Activated T-helper 1 cell treated with anti-CD3 and anti-CD28 coated beads, Interleukin-2, amount 50 U/mL, for 16 hours (primary cell): ENCODE data around the gene SUPT3H.
"Not testable (repeated sequence)": the region's sequence is repeated elsewhere in the genome, so short reads cannot be mapped to it uniquely, and the experiment has no call there.

Experiments
- DNase-seq, 2 donors: peaks; one replicate each; pipeline ENCODE4 v3.0.0-alpha.2; 2020; ENCODE audit warnings: low read depth in 1 of 2, low spot score in 1 of 2

SUPT3H gene

DNA sequence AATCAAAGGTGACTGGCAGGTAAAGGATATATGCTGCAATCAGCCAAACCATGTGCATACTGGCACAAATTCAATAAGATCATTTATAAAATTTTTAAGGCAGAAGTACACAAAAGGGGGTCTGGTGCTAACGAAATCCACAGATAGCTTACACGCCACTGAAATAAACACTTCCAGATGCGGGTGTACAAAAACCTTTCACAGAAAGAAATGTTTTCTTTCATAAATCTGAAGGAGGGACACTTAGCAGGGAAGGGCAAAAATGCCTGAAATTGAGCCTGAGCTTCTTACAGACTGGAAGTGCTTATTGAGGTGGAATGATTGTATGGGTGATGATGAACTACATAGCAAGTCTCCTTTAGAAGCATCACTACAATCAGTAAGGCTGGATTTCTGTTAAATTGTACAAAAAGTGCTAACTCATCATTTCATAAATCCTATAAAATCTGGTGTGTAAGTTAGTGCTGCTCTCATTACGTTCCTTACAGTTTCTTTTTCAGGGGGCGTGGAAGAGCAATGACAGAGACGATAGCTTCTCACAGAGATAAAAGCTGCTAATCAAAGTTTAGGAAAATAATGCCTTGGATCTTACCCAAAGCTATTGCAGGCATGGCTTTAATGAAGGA, 458.9 kb downstream of the SUPT3H start:
- DNase-seq, result no peak

GRCh38 chr6:44917430-44917829, 460.3 kb downstream of the SUPT3H start:
- no peak for DNase-seq

- DNase-seq, result no peak
These were observed 462.6 kb downstream of the SUPT3H start for GRCh38 chr6:44915111-44915510.

GRCh38 chr6:44914141-44914540, 463.6 kb downstream of the SUPT3H start:
- DNase-seq, result no peak

DNA sequence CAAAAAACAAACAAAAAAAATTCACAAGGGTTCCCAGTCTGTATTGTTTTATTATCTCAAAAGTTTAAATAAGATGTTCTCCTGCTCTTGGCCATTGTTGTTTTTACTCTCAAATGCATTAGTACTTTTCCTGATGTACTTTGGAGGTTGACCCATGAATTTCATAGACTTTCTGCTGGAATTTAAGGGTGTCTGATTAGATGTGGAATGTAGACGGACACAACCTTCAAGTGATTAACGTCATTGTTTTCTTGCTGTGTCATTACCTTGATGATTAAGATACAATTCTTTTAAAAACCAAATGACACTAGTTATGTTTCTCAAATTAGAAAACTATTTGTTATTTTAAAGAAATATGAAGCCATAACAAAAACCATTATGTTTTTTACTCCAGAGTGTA, 471.0 kb downstream of the SUPT3H start:
- no peak for DNase-seq

DNA sequence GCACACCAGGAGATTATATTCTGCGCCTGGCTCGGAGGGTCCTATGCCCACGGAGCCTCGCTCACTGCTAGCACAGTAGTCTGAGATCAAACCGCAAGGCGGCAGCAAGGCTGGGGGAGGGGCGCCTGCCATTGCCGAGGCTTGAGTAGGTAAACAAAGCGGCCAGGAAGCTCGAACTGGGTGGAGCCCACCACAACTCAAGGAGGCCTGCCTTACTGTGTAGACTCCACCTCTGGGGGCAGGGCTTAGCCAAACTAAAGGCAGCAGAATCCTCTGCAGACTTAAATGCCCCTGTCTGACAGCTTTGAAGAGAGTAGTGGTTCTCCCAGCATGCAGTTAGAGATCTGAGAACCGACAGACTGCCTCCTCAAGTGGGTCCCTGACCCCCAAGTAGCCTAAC, 477.4 kb downstream of the SUPT3H start:
- DNase-seq, result not testable (repeated sequence)

GRCh38 chr6:44898296-44898930, 479.3 kb downstream of the SUPT3H start:
- no peak for DNase-seq

GRCh38 chr6:44897316-44897715, 480.4 kb downstream of the SUPT3H start:
- no peak for DNase-seq

DNA sequence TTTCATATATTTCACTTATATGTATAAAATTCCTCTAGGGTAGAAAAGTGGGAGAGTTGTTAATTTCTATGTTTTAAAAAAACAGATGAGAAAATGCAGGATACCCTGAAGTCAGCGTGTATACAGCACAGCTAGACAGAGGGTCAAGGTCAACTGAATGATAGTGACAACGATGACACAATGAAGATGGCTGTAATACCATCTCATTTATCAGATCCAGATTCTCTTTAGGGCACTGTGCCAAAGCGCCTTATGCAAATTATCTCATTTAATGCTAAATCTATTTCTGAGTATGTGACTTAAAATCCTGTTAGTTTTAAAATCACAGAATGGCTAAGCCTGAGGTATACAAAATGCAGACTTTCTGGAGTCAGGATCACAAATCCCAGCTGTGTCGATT, 481.0 kb downstream of the SUPT3H start:
- no peak for DNase-seq

GRCh38 chr6:44892579-44892978, 485.2 kb downstream of the SUPT3H start:
- DNase-seq, result no peak

- DNase-seq, result not testable (repeated sequence)
These were observed 498.7 kb downstream of the SUPT3H start for GRCh38 chr6:44879071-44879470.

DNA sequence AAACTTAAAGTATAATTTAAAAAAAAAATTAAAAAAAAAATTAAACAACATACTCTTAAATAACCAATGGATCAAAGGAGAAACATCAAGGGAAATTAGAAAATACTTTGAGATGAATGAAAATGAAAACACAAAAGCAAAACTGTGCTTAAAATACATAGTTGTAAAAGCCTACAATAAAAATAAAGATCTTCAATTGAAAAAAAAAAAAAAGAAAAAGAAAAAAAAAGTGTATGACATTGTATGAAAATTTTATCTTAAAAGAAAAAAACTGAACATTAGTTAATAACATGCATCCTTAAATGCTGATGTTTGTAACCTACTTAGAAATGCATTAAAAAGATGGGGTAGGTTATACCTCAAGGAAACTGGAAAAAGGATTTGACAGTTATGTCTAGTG, 501.1 kb downstream of the SUPT3H start:
- DNase-seq, result not testable (repeated sequence)

- DNase-seq, result no peak
These were observed 508.3 kb downstream of the SUPT3H start for GRCh38 chr6:44869321-44869897.

- DNase-seq, result no peak
These were observed 508.8 kb downstream of the SUPT3H start for GRCh38 chr6:44868910-44869309.

GRCh38 chr6:44868335-44868668, 509.4 kb downstream of the SUPT3H start:
- no peak for DNase-seq

DNA sequence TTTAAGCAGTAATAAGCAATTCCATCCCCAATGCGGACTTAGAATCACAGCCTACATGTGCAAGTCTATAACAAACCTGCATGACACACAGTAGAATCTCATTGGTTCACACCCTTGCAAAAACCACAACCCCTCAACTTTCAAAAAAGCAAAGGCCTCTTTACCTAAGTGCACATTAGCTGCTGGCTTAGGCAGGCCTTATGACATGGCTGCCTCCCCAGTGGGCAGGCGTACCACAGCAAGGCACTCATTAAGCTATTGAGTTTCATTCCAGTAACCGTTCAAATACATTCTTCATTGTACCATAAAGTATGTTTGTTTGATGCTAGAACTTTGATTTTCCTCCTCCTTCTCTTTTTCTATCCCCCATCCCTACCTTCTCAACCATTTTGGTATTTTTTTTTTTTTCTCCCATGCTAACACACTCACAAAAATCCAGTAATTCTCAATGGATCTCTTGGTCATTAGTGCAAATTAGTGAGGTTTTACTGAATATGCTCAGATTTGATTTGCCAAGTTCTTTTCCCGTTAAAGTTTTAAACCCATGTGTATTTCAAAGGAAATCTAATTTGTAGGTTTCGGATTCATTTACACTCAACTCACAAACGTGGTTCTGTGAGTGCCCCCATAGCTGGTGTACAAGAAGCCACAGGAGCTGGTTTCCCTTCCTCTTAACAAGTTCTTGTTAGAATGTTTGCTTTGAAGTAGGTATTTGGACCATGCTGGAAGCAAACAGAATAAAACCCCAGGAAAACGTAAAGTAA, 510.0 kb downstream of the SUPT3H start:
- no peak for DNase-seq

DNA sequence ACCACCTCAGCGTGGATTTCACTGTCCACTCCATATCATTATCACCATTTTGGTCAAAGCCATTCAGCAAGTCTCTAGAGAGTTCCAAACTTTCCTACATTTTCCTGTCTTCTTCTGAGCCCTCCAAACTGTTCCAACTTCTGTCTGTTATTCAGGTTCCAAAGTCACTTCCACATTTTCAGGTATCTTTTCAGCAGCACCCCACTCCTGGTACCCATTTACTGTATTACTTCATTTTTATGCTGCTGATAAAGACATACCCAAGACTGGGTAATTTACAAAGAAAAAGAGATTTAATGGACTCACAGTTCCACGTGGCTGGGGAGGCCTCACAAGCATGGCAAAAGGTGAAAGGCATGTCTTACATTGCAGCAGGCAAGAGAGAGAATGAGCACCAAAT, 512.5 kb downstream of the SUPT3H start:
- DNase-seq, result not testable (repeated sequence)

GRCh38 chr6:44859901-44860410, 517.8 kb downstream of the SUPT3H start:
- no peak for DNase-seq

GRCh38 chr6:44858998-44859397, 518.7 kb downstream of the SUPT3H start:
- no peak for DNase-seq

GRCh38 chr6:44856479-44856878, 521.3 kb downstream of the SUPT3H start:
- no peak for DNase-seq

GRCh38 chr6:44855562-44856411, 521.9 kb downstream of the SUPT3H start:
- no peak for DNase-seq
